SU-DHL-6 (cell line): Measurements from ENCODE around the gene ALDH4A1.

Experiments used
- H2AFZ ChIP-seq: fragments of 200-600 bp; sonication (generic); 2 replicates; pipeline ENCODE4 v1.6.1; 2014; ENCODE audit warnings: low read depth, mild to moderate bottlenecking, moderate library complexity, mixed read lengths, antibody characterized with exemption, low read length; ENCODE audit not compliant: severe bottlenecking
- H3F3A ChIP-seq: fragments of 200-600 bp; shearing (Covaris generic); 2 replicates; pipeline ENCODE4 v1.6.0; 2016; ENCODE audit warnings: antibody characterized with exemption, mild to moderate bottlenecking; ENCODE audit not compliant: insufficient read depth
- H3K27ac ChIP-seq: fragments of 200-600 bp; sonication (generic); 2 replicates; pipeline ENCODE4 v1.5.1; 2016; ENCODE audit warnings: low read depth, mild to moderate bottlenecking, low read length, moderate library complexity, mixed read lengths
- H3K27me3 ChIP-seq: fragments of 200-600 bp; sonication (generic), shearing (Covaris generic); 2 replicates; pipeline ENCODE4 v1.6.0; 2014; ENCODE audit warnings: mild to moderate bottlenecking, low read length
- H3K36me3 ChIP-seq: fragments of 200-600 bp; sonication (generic); 2 replicates; pipeline ENCODE4 v1.6.1; 2014; ENCODE audit warnings: mild to moderate bottlenecking, low read length, mixed read lengths
- H3K4me2 ChIP-seq: fragments of 300-600, 200-600 bp; shearing (Covaris generic), sonication (generic); 2 replicates; pipeline ENCODE4 v1.6.0; 2014; ENCODE audit warnings: low read length, low read depth, mild to moderate bottlenecking; ENCODE audit not compliant: poor library complexity, severe bottlenecking
- H3K4me3 ChIP-seq: fragments of 200-600 bp; sonication (generic); 2 replicates; pipeline ENCODE4 v1.5.1; 2014; ENCODE audit warnings: antibody characterized with exemption, low read length, mild to moderate bottlenecking, mixed read lengths; ENCODE audit not compliant: insufficient read depth, poor library complexity, severe bottlenecking
- H3K79me2 ChIP-seq: fragments of 200-600 bp; sonication (generic); 2 replicates; pipeline ENCODE4 v1.6.1; 2014; ENCODE audit warnings: mild to moderate bottlenecking, low read length, moderate library complexity; ENCODE audit not compliant: insufficient read depth
- H3K9ac ChIP-seq: fragments of 200-600 bp; sonication (generic); 2 replicates; pipeline ENCODE4 v1.7.0; 2014; ENCODE audit warnings: mild to moderate bottlenecking, low read length
- H3K9me2 ChIP-seq: fragments of 200-600 bp; sonication (generic); replicated peaks from 2 replicates; pipeline ENCODE4 v1.6.1; 2014; ENCODE audit warnings: low read length; ENCODE audit not compliant: insufficient read depth
- H3K9me3 ChIP-seq: fragments of 200-600 bp; sonication (generic); 2 replicates; pipeline ENCODE4 v1.6.1; 2014; ENCODE audit warnings: low read length, mixed read lengths; ENCODE audit not compliant: insufficient read depth
- H4K20me1 ChIP-seq: fragments of 200-600 bp; sonication (generic); 2 replicates; pipeline ENCODE4 v1.6.1; 2014; ENCODE audit warnings: low read depth, mild to moderate bottlenecking, antibody characterized with exemption, low read length, moderate library complexity, mixed read lengths
- CTCF ChIP-seq: fragments of 200-600 bp; sonication (generic); IDR thresholded peaks from one replicate; pipeline ENCODE4 v1.5.1; 2017; ENCODE audit warnings: antibody characterized with exemption, mild to moderate bottlenecking, low read length, moderate library complexity; ENCODE audit not compliant: insufficient read depth, poor library complexity, severe bottlenecking
- EZH2phosphoT487 ChIP-seq: fragments of 200-600 bp; sonication (generic), shearing (Covaris generic); conservative IDR thresholded peaks from 2 replicates; pipeline ENCODE4 v1.6.1; 2018; ENCODE audit warnings: mild to moderate bottlenecking, antibody characterized with exemption, low read length, moderate library complexity, mixed read lengths

ALDH4A1 gene

GRCh38 chr1:18858070-18858688, 44.2 kb downstream of the ALDH4A1 start:
- H3K9me3 ChIP-seq: no peaks in the 10 kb centered on the region
- H3K4me3 ChIP-seq: no peak overlapping the region
- no peaks in the 10 kb centered on the region for H3K36me3 ChIP-seq
- no peaks in the 10 kb centered on the region for H3K79me2 ChIP-seq
- H3F3A ChIP-seq: no peaks in the 10 kb centered on the region
- no peak overlapping the region for H3K9ac ChIP-seq
- TF ChIP-seq CTCF (no peak), EZH2phosphoT487 (no peak)
- no peaks in the 10 kb centered on the region for H3K27me3 ChIP-seq
- H3K9me2 ChIP-seq: no peaks in the 10 kb centered on the region
- no peaks in the 10 kb centered on the region for H4K20me1 ChIP-seq
- no peak overlapping the region for H3K27ac ChIP-seq
- no peak overlapping the region for H3K4me2 ChIP-seq
- no peak overlapping the region for H2AFZ ChIP-seq

- Histone ChIP-seq H3K79me2 (no peaks in the 10 kb centered on the region), H3K9me3 (no peaks in the 10 kb centered on the region), H3K4me3 (no peak overlapping the region), H4K20me1 (no peaks in the 10 kb centered on the region), H3K27ac (no peak overlapping the region), H2AFZ (no peak overlapping the region), H3K4me2 (no peak overlapping the region), H3K36me3 (no peaks in the 10 kb centered on the region), H3K9me2 (no peaks in the 10 kb centered on the region), H3K9ac (no peak overlapping the region), H3F3A (no peaks in the 10 kb centered on the region), H3K27me3 (no peaks in the 10 kb centered on the region)
- TF ChIP-seq EZH2phosphoT487 (no peak), CTCF (no peak)
These were observed 45.9 kb downstream of the ALDH4A1 start for GRCh38 chr1:18856435-18856834.

- no peaks in the 10 kb centered on the region for H3K36me3 ChIP-seq
- H3K27me3 ChIP-seq: no peaks in the 10 kb centered on the region
- no peaks in the 10 kb centered on the region for H3K9me3 ChIP-seq
- H3K9me2 ChIP-seq: no peaks in the 10 kb centered on the region
- TF ChIP-seq EZH2phosphoT487 (no peak), CTCF (no peak)
- H3K27ac ChIP-seq: no peak overlapping the region
- no peaks in the 10 kb centered on the region for H4K20me1 ChIP-seq
- no peaks in the 10 kb centered on the region for H3F3A ChIP-seq
- no peak overlapping the region for H3K4me2 ChIP-seq
- H3K9ac ChIP-seq: no peak overlapping the region
- no peak overlapping the region for H2AFZ ChIP-seq
- no peaks in the 10 kb centered on the region for H3K79me2 ChIP-seq
- H3K4me3 ChIP-seq: no peak overlapping the region
These were observed 46.8 kb downstream of the ALDH4A1 start for GRCh38 chr1:18855573-18855972.
